Stimulated activated effector memory CD8-positive, alpha-beta T cell treated with anti-CD3 and anti-CD28 coated beads, Interleukin-12 subunit alpha, Interleukin-12 subunit beta, amount 100 ng/mL, for 72 hours (primary cell): ENCODE measurements around the gene LTB.
"Not testable (repeated sequence)": the region's sequence is repeated elsewhere in the genome, so short reads cannot be mapped to it uniquely, and the experiment has no call there.

Experiments used
- ATAC-seq: fragments of 150-1000 bp; cut with Tn5 transposase; 2 replicates; pipeline ENCODE4 v1.10.0; 2021
- DNase-seq, 2 donors: peaks; one replicate each; pipeline ENCODE4 v3.0.0; 2021 to 2022; ENCODE audit warnings: low spot score in 2 of 2
- H3K27ac Mint-ChIP-seq: one replicate; pipeline ENCODE4 v1.8.0; 2022; ENCODE audit warnings: mild to moderate bottlenecking, mixed read lengths
- H3K36me3 Mint-ChIP-seq: one replicate; pipeline ENCODE4 v1.8.0; 2022; ENCODE audit warnings: mild to moderate bottlenecking, mixed read lengths
- H3K4me1 Mint-ChIP-seq: one replicate; pipeline ENCODE4 v1.8.0; 2022; ENCODE audit warnings: mixed read lengths
- H3K4me3 Mint-ChIP-seq: one replicate; pipeline ENCODE4 v1.8.0; 2022; ENCODE audit warnings: mild to moderate bottlenecking, mixed read lengths
- H3K9me3 Mint-ChIP-seq: one replicate; pipeline ENCODE4 v1.8.0; 2022; ENCODE audit warnings: mixed read lengths

Gene LTB

DNA sequence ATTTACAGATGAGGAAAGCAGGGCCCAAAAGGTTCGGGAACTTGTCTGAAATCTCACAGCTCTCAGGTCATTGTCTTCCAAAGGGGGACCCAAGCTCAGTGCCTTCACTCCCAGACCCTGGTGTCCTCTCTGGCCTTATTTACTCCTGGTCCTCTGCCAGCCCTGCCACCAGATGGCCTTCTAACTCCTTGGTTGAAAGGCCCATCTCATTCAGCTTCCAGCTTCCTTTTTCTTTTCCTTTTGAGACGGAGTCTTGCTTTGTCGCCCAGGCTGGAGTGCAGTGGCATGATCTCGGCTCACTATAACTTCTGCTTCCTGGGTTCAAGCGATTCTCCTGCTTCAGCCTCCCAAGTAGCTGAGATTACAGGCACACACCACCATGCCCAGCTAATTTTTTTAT lies 30.9 kb downstream of the LTB start:
- Mint-ChIP-seq H3K4me3 (peak overlapping the region; percentile 30), H3K4me1 (peaks cover 29% of the 10 kb centered on the region), H3K36me3 (peaks cover 37% of the 10 kb centered on the region), H3K27ac (peak overlapping the region; percentile 17)
- ATAC-seq: peak; percentile 48
- not testable (repeated sequence) for DNase-seq, H3K9me3 Mint-ChIP-seq

DNA sequence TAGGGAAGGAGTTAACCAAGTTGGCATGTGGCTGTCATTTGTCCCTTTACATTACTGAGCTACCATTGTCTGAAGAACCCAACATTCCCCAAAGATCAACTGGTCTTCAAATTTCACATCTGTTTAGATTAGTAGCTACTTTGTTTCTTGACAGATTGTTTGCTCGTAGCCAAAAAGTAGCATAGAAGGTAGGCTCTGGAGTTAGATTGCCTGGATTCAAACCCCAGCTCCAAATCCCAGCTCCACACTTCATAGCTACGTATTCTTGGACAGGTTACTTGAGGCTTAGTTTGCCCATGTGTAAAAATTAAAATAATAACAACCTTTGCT lies 33.7 kb downstream of the LTB start:
- H3K27ac Mint-ChIP-seq: peak overlapping the region; percentile 85
- H3K4me1 Mint-ChIP-seq: peaks cover 32% of the 10 kb centered on the region
- H3K4me3 Mint-ChIP-seq: peak overlapping the region; percentile 79
- no peaks in the 10 kb centered on the region for H3K9me3 Mint-ChIP-seq
- peaks cover 26% of the 10 kb centered on the region for H3K36me3 Mint-ChIP-seq
- DNase-seq (no peak), ATAC-seq (no peak)

DNA sequence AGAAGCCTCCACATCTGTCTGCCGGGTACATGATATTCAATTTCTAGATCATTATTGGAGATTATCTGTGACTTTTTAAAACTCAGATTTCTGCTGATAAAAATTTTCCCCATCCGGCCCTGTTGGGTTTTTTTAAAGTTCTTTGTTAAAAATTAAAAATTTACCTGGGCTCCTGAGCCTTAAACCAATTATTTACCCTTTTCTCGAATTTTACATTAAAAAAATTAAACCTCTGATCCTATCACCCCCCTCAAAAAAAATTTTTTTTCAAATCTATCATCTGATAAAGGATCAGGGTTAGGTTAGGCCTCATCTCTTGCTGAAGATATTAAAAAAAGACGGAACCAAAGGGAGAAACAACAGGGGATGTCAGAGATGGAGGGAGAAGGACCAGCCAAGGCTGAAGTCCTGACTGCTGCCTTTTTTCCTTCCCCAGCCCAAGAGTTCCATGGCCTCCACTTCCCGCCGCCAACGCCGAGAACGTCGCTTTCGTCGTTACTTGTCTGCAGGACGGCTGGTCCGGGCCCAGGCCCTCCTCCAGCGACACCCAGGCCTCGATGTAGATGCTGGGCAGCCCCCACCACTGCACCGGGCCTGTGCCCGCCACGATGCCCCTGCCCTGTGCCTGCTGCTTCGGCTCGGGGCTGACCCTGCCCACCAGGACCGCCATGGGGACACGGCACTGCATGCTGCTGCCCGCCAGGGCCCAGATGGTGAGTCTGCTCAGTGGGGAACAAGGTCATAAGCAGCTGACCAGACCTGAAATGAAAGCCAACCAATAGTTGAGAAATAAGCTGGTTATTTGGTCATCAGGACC lies 34.3 kb downstream of the LTB start:
- ATAC-seq (no peak), DNase-seq (no peak)
- H3K36me3 Mint-ChIP-seq: peaks cover 26% of the 10 kb centered on the region
- peak overlapping the region; percentile 79 for H3K4me3 Mint-ChIP-seq
- H3K4me1 Mint-ChIP-seq: peaks cover 32% of the 10 kb centered on the region
- peak overlapping the region; percentile 85 for H3K27ac Mint-ChIP-seq
- no peaks in the 10 kb centered on the region for H3K9me3 Mint-ChIP-seq

DNA sequence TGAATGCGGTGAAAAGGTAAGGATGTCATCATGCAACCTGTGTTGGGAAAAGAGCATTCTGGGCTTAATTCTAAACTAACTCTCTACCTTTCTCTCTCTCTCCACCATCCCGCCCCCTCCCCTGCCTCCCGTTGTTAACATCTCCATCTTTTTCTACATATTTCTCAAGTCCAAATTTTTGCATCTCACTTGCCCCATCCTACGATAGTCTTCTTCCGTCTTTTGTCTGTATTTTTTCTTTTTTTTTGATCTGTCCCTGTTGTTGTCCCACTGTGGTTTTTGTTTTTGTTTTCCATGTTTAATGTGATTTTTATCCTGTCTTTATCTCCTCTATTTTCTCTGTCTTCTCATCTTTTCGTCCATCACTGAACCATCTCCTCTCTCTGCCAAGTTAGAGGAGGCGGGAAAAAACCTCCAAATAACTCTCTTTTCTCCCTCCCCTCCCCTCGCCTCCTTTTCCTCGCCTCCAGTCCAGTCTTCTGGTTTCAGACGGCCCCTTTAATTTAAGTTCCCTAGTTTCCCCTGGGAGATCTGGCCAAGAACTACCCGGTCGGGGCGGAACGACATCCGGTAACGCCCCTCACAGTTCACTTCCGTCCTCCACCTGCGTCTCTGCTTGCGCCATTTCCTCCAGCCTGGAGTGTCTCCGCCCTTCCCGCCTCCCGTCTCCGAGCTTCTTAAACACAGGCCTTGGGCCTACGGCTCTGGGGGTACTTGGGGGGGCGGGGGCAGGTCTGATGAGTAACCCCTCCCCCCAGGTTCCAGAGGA lies 35.1 kb downstream of the LTB start, which contains the start of gene NFKBIL1:
TSS of gene NFKBIL1 (plus strand) at position 651 of the 769 bp plus-strand sequence. CDS start at position 738, 87 bp downstream.
- Mint-ChIP-seq H3K9me3 (no peaks in the 10 kb centered on the region), H3K4me1 (peaks cover 34% of the 10 kb centered on the region), H3K36me3 (peaks cover 30% of the 10 kb centered on the region), H3K4me3 (peak within 1 kb of the TSS; percentile 79), H3K27ac (peak within 1 kb of the TSS; percentile 85)
- peak; percentile 64 to 93 for DNase-seq
- peak; percentile 88 for ATAC-seq

DNA sequence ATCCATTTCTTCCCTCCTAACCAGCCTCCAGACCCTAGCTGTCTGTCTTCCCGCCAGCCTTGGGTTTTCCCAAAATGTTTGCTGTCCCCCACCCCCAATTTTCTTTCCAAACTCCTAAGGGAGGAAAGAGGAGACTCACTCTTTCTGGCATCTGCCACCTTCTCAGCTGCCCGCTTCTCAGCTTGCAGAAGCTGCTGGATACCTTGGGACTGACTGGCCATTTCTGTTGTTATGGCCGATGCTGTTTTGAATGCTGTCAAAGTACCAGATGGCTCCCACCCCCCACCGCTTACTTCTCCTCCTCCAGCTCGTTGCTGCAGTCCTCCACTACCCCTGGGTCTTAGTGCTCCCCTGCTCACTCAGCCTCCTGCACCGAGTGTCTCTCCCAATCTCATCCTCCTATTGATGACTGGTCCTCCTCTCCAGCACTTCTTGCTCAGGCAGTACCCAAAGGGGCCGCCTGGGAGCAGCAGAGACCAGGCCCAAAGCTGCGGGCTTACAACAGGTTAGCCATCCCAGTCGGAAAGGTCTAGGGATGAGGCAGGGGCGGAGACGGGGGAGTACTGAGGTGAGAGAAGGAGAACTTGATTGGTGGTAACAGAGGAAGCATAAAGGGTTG lies 35.8 kb downstream of the LTB start, which contains the start of gene ATP6V1G2:
TSS of gene ATP6V1G2 (minus strand) at position 270 of the 619 bp plus-strand sequence. CDS start at position 221, 49 bp downstream.
- Mint-ChIP-seq H3K36me3 (peaks cover 34% of the 10 kb centered on the region), H3K4me1 (peaks cover 33% of the 10 kb centered on the region), H3K27ac (peak within 1 kb of the TSS; percentile 85), H3K9me3 (no peaks in the 10 kb centered on the region), H3K4me3 (peak within 1 kb of the TSS; percentile 79)
- DNase-seq (peak; percentile 77 to 95), ATAC-seq (peak; percentile 73)

DNA sequence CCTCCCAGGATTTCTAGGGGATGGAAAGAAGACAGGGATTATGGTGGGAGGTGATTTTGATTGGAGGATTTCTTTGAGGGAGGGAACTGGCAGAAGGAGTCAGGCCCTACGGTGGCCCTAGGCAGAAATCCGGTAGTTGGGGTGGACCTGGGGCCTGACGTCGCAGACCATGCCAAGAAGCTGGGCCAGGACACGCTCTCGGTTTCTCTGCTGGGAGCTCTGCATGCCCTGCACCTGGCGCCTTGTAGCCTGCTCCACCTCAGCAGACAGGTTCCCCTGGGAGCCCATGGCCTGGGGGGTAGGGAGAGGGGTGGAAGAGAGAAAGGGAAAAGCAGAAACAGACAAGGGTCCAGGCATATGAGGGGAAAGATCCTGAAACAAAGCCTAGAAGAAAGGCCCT lies 36.9 kb downstream of the LTB start:
- no peaks in the 10 kb centered on the region for H3K9me3 Mint-ChIP-seq
- no peak for ATAC-seq
- H3K4me1 Mint-ChIP-seq: peaks cover 34% of the 10 kb centered on the region
- peaks cover 34% of the 10 kb centered on the region for H3K36me3 Mint-ChIP-seq
- DNase-seq: no peak
- H3K27ac Mint-ChIP-seq: no peak overlapping the region
- no peak overlapping the region for H3K4me3 Mint-ChIP-seq

DNA sequence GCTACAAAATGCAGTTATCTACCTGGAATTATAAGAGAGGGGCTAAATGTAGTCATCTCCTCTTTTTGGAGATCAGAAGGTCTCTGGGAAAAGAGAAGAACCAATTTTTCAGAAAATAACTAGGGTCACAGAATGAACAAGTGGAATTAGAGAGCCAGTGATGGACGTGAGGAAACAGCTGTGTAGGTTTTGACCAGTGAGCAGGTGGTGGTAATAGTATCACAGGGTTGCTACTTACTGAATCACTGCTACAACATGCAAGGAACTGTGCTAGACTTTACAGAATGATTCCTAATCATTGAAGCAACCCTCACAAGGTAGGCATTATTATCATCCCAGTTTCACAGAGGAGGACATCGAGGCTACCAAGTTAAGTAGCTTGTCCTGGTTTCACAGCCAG lies 37.5 kb downstream of the LTB start:
- Mint-ChIP-seq H3K4me3 (no peak overlapping the region), H3K27ac (no peak overlapping the region), H3K9me3 (no peaks in the 10 kb centered on the region), H3K4me1 (peaks cover 40% of the 10 kb centered on the region), H3K36me3 (peaks cover 34% of the 10 kb centered on the region)
- DNase-seq: no peak
- no peak for ATAC-seq

DNA sequence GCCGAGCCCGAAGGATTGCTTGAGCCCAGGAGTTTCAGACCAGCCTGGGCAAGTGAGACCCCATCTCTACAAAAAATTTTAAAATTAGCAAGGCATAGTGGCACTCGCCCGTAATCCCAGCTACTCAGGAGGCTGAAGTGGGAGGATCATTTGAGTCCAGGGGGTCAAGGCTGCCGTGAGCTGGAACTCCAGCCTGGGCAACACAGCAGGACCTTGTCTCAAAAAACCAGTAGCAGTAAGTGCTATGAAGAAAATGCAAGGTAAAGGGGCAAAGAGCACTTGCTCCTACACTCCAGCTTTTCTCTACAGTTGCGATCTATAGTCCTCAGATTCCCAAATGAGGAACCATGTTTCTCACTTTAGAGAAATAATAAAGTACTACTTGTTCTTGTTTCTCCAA lies 38.6 kb downstream of the LTB start:
- ATAC-seq (no peak), DNase-seq (no peak)
- Mint-ChIP-seq H3K36me3 (peaks cover 39% of the 10 kb centered on the region), H3K27ac (peak overlapping the region; percentile 96), H3K4me3 (peak overlapping the region; percentile 98), H3K4me1 (peaks cover 51% of the 10 kb centered on the region), H3K9me3 (no peaks in the 10 kb centered on the region)

DNA sequence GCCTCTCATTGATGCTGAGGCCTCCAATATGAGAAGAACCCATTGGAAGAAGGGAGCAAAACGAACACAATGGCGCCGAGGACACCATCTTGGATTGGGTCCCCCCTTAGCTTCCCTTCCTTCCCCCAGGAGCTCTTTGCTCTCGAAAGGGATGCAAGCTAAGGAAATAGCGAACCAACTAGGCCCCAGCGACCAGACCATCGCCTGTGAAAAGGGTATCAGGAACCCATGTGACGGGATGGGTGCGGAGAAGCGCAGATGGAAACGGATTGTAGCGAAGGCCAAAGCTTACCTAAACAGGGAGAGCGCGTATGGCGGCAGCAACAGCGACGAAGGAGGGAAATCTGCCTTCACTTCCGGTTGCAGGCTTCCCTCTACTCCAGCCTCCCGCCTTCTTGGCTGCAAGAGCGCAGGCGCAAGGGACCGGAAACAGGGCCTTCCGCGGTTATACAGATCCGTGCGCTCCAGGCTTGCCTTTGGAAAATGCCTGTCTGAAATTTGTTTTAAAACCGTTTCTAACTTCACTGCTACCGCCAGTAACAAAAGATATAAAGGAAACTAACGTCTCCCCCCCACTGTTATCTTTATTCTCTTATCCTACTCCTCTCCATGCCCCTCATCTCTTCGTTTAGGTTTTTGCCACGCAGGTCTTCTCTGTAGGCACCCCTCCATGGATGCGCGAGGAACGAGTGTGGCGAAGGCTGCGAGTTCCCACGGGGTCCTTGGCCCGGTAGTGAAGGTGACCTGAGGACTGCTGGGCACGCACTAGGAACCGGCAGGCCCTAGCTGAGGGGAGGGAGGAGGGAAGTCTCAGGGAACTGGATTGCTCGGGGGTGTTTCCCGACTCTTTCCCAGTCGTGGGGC lies 40.3 kb downstream of the LTB start, which contains the start of gene DDX39B:
TSS of gene DDX39B (minus strand) at position 346 of the 864 bp plus-strand sequence. CDS start 1,471 bp downstream, outside the sequence.
- H3K4me1 Mint-ChIP-seq: peaks cover 56% of the 10 kb centered on the region
- DNase-seq (peak; percentile 80 to 95), ATAC-seq (peak; percentile 86)
- H3K27ac Mint-ChIP-seq: peak within 1 kb of the TSS; percentile 96
- peaks cover 56% of the 10 kb centered on the region for H3K36me3 Mint-ChIP-seq
- H3K4me3 Mint-ChIP-seq: peak within 1 kb of the TSS; percentile 98
- H3K9me3 Mint-ChIP-seq: no peaks in the 10 kb centered on the region

DNA sequence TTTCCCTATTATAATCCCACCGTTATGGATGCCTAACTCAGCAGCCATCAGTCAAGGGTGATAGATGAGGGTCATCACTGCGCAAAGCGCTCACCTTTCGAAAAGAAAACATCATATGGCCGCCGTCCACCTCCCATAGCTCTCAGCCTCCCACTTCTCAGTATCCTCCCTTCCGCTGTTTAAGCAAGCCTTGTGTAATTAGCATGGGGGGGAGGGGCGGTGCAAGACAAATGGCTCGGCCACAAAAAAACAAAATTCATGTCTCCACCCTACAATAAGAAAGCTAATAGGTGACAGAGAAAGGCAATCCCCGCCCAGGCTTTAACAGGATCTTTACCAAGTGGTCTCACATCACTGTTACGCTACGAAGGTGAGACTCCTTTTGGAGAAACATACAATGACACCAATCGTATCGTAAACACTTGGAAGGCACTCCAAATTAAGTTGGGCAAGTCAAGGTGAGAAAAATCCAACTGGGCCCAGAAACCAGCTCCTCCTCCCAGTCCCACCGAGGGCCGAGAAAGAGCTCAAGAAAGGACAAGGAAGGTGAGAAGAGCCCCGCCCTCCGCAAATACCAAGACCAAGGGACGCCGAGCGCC lies 41.1 kb downstream of the LTB start:
- H3K9me3 Mint-ChIP-seq: no peaks in the 10 kb centered on the region
- ATAC-seq (peak; percentile 32), DNase-seq (peak in 1 of 2 donors; percentile 77)
- H3K4me1 Mint-ChIP-seq: peaks cover 53% of the 10 kb centered on the region
- peak overlapping the region; percentile 96 for H3K27ac Mint-ChIP-seq
- H3K4me3 Mint-ChIP-seq: peak overlapping the region; percentile 98
- peaks cover 63% of the 10 kb centered on the region for H3K36me3 Mint-ChIP-seq

DNA sequence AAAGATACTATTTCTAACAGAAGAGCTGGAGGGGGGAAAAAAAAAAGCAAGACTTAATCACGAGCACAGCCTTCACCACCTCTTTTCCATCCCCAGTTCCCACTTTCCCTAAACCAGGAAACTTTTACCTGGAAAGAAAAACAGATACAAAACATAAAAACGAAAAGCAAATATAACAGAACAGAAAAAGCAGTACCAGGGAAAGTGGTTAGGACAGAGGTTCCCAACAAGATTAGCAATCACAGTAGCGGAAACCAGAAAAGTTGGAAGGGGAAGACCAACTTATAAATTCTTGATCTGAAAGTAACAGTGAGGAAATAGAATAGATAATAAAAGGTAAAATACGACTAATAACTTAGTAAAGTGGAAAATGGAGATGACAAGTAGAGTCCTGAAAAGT lies 41.6 kb downstream of the LTB start:
- DNase-seq (no peak), ATAC-seq (no peak)
- Mint-ChIP-seq H3K27ac (peak overlapping the region; percentile 96), H3K4me3 (peak overlapping the region; percentile 98), H3K36me3 (peaks cover 69% of the 10 kb centered on the region), H3K4me1 (peaks cover 55% of the 10 kb centered on the region), H3K9me3 (no peaks in the 10 kb centered on the region)

DNA sequence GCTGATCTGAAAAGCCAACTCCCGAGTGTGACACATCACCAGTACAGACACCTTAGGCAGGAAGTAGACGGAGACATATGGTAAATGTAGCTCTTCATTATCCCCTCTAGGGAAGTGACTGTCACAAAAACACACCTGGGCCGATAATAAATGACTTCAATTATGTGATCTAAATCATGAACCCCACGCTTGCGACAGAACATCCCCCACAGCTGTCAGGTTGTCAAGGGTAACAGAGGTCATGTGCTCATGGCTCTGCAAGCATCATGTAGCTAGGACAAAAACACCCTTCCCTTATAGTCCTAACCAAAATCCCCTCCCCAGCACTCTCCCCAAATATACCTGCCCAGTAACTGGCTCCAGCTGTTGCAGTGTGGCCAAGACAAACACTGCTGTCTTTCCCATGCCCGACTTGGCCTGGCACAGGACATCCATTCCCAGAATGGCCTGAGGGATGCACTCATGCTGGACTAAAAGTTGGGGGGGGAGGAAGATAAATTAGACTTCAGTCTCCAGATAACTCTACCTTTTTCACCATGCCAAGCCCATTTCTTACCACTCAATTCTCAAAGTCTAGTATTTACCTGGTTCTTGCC lies 43.3 kb downstream of the LTB start:
- H3K9me3 Mint-ChIP-seq: no peaks in the 10 kb centered on the region
- H3K27ac Mint-ChIP-seq: peak overlapping the region; percentile 96
- H3K36me3 Mint-ChIP-seq: peaks cover 86% of the 10 kb centered on the region
- ATAC-seq: no peak
- no peak for DNase-seq
- H3K4me1 Mint-ChIP-seq: peaks cover 58% of the 10 kb centered on the region
- peak overlapping the region; percentile 98 for H3K4me3 Mint-ChIP-seq

DNA sequence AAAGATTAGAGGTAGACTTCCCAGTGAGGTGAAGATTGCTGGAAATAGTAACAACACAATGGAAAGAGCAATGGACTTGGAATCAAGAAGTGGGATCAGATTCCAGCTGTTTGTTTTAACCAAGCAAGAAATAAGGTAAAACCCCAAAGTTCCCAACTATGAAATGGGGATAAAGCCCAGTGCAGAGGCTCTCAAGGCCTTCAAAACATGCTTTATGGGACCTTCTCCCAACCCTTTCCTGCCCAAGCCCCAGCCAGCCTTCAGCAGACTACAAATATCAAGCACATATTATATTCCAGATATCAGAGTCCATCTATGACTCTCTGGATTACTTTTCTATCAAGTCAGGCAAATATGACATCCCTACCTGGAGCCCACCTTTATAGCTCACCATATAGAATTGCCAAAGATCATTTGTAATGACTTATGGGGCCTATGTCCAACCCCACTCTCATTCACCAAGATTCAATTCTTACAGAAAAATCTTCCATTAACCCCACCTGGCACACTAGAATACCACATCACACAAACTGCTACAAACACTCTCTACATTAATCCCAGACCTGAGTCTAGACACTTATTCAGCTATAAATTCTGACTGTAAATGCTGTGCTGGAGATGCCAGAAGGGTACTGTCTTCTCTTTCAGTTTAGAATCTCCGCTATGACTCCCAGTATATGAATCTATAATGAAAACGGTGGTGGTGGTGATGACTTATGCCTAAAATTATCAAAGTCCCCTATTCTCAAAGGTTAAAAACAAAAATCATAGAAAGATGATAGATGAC lies 46.5 kb downstream of the LTB start:
- ATAC-seq (no peak), DNase-seq (no peak)
- H3K27ac Mint-ChIP-seq: peak overlapping the region; percentile 75
- peaks cover 100% of the 10 kb centered on the region for H3K36me3 Mint-ChIP-seq
- no peaks in the 10 kb centered on the region for H3K9me3 Mint-ChIP-seq
- H3K4me1 Mint-ChIP-seq: peaks cover 59% of the 10 kb centered on the region
- H3K4me3 Mint-ChIP-seq: no peak overlapping the region
